Forelimb muscle (tissue), 1 donor: ENCODE measurements around the gene SRP14. TPM values are rescaled to one million over a fixed set of nuclear protein-coding genes. Genes with fewer than 3 reads are reported as not detected.

ENCODE experiments used
- DNase-seq: peaks from one replicate; pipeline ENCODE4 v3.0.0-alpha.2; 2013; ENCODE audit warnings: low read depth
- polyA plus RNA-seq: library from polyadenylated mRNA; unstranded; fragments of 120-200 nt; gene quantifications from one replicate; pipeline ENCODE4 v1.2.1, GENCODE V29; 2013; ENCODE audit not compliant: insufficient read length

SRP14 gene
- polyA plus RNA-seq, 1 donor = 295 TPM

GRCh38 chr15:40067921-40068624, 29.1 kb upstream of the SRP14 start:
- no peak for DNase-seq

DNA sequence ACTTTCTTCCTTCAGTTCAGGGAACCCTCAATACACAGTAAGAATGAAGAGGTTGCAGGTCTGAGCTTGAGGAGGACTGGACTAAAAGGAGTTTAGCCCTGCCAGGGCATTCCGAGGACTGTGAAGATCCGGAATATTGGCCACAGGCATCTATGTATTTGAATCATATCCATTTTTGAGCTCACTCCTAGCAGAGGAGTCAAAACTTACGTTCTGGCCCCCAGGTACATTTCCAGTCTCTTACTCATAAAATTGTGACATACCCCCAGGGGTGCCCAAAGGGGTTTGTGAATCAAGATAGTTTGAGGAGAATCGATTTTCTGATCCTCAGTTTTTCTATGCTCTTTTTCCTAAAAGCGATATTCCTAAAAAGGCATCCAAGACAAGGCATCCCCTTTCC, 27.6 kb upstream of the SRP14 start:
- DNase-seq = no peak

DNA sequence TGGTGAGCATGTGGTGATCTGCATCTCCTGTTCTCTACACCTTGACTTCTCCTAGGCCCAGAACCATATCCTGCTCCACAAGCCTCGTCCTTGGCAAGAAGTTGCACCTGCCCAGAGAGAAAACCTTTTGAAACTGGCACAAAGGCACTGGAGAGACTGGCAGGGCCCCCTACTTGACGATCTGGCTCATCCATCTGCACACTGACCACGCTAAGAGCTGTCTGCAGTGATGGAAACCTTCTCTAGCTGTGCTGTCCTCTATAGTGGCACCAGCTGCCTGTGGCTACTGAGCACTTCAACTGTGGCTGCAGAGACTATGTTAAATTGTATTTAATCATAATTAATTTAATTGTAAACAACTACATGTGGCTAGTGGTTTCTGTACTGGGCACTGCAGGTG, 26.2 kb upstream of the SRP14 start:
- DNase-seq = no peak

- DNase-seq = no peak
Observed at GRCh38 chr15:40064231-40064894, 25.4 kb upstream of the SRP14 start.

DNA sequence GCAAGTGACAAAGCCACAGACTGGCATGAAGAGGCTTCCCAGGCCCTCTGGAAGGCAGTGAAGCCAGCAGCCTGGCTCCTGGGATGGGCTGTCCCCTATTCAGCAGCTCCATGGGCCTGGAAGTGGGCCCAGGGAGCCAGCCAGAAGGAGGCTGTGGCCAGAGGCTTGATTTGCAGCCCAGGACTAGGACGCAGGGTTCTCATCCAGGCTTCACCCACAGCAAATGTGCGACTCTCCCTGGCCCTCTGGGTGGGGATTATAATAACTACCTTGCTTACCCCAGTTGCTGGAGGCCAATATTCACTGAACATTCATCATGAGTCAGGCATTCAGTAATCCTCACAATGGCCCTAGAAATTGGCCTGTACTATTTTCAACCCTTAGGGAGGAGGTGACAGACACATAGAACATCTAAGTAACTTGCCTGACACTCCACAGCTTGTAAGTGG, 24.6 kb upstream of the SRP14 start:
- DNase-seq = no peak

DNA sequence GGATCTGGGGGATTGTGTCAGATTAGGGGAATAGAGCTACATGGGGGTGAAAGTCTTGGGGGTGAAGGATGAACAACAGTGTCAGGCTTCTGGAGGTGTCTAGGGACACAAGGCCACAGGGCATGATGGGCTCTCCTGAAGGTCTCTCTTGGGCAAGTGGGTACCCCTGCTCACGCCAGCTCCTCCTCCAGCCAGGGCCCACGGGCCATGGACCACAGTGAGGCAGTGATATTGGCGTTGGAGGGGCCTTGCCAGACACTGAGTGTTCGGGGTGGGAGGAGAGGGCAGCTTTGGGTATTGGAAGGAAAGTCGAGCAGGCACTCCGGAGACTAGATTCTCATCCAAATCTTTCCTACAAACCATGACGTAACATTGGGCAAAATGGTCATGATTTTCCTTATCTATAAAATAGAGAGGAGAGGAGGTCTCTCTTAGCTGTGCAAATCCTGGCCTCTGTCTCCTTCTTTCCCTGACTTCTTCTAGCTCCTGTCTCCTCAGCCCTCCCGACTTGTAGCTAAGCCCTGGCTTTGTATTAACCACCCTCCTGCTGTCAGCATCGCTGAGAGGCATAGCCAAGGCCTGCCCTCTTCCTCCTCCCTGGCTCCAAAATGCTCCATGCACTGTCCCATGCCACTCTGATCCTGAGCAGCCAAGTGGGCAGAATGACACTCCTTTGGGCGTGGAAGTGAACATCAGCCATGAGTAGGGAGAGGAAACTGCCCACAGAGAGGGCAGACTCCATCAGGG, 24.0 kb upstream of the SRP14 start:
- no peak for DNase-seq

DNA sequence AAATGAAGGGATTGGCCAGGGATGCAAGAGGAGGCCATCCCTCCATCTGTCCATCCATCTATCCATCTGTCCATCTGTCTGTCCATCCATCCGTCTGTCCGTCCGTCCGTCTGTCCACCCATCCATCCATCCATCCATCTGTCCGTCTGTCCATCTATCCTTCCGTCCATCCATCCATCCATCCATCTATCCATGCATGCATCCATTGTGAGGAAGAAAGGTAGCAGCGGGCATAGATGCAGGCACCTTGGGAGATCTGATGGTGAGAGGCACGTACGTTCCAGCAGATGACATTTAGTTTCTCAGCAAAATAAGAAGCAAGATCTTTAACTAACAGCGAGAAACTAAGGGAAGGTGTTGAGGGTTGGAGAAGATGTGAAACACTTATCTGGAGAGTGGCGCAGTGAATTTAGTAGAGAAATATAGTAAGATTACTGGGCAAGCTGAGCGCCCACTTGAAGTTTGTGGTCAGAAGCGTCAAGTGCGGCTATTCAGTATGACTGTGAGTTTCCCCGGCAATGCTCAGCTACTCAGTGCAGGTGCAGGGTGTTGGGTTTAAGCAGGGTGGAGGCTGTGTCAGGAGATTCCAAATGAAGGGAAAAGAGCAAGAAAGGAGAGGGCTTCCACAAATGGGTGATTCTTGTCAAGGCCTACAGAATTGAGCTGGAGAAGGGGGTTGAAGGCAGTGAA, 22.4 kb upstream of the SRP14 start:
- no peak for DNase-seq

GRCh38 chr15:40060236-40060961, 21.4 kb upstream of the SRP14 start:
- DNase-seq = no peak

DNA sequence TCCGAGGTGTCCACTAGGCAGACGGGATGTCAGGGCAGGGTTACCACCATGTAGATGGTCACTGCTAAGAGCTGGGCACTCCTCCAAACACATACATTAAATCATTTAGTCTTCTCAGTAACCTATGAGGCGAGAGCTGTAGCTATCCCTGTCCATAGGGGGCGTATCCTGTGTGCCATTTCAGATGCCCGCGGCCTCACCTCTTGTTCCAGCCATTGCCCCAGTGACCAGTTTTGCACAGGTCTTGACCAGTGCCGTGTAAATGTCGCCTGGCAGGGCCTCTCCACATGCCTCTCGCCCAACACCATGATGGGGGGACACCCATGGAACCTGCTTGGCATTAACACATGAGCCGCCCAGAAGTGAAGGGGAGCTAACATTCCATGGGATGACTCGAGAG, 20.8 kb upstream of the SRP14 start:
- DNase-seq = no peak

DNA sequence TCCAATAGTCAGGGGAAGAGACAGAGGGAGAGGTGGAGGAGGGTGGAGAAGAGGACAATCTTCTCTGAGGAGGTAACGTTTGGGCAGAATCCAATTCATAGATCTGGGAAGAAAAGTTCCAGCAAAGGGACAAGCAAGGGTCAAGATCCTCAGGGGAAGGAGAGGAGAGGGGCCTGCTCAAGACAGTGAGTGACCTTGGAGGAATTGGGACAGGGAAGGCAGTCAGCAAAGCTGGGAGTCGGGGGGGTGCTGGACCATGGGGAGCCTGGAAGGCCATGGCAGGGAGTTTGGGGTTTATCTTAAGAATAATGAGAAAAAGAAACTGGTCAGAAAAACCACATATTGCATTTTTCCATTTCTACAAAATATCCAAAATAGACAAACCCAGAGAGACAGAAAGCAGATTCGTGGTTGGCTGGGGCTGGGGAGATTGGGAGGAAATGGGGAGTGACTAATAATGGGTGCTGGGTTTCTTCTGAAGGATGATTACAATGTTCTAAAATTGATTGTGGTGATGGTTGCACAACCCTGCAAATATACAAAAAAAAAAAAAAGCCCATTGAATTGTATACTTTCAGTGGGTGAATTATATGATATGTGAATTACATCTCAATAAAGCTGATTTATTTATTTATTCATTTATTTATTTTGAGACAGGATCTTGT, 19.6 kb upstream of the SRP14 start:
- DNase-seq = no peak

DNA sequence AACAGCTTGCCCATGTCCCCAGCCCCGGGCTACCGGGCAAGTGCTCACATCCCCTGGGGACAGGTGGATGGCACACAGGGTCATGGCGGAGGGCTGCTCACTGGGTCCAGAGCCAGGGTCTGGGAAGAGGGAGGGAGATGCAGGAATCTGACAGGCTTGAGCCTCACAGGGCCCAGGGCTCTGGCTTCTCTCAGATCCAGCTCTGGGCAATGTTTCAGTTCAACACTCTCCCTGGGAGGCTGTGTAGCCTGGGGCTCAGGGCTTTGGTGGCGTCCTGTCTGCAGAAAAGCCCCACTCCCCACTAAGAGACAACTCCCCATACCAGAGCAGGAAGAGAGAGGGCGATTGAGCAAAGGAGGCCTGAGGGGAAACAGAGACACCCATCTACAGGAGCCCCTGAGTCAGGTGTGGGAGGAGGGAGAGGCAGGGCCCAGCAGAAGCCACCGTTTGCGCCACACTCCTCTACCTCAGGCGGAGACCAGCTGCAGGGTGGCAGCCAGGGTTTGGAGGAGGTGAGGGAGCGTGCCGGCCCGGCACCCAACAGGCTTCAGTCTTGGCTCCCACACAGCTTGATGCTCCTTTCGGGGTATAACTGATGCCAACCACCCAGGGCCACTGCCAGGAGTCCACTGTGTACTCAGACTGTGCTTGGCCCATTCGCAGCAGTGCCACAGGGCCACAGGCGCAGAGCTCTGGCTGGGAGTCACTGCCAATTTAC, 16.8 kb upstream of the SRP14 start:
- no peak for DNase-seq

DNA sequence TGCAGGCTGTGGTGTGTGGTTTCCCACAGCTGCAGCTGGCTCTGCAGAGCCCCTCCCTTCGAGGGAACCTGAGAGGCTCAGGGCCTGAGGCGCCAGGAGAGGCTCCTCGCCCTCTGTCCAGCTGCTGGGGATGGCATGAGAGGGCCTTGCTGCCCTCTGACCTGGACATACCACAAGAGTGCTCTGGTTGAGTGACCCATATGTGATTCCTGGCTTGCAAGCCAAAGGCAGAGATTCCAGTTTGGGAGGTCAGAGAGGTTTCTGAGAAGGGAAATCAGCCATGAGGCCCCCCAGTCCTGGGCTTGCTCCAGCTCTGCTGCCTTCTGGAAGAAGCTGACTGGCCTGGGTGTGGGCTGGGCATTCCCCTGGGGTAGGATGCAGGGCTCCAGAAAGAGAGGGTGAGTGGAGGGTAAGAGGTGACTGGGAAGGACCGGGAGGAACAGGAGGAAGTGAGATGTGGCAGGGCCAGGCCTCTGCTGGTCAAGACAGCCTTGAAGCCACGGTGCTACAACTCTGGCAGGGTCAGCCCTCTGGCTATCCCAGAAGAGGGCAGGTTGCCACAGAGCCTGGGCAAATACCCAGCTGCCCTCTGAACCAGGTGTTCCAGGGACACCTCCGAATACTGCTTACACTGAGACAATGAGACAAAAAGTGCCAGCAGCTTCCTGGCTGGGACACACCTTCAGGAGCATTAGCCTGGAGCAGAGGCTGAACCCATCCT, 16.0 kb upstream of the SRP14 start:
- DNase-seq = no peak

DNA sequence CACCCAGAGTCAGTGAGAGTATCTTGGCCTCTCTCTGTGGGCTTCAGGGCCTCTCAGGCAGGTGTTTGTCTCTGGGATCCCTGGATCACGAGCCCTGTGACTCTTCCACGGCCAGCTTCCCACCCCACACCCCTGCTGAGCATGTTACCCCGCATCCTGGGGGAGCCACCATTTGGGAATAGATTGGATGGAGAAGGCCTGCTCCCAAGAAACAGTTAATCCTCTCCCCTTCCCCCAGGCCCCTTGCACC, 15.5 kb upstream of the SRP14 start:
- DNase-seq = no peak

DNA sequence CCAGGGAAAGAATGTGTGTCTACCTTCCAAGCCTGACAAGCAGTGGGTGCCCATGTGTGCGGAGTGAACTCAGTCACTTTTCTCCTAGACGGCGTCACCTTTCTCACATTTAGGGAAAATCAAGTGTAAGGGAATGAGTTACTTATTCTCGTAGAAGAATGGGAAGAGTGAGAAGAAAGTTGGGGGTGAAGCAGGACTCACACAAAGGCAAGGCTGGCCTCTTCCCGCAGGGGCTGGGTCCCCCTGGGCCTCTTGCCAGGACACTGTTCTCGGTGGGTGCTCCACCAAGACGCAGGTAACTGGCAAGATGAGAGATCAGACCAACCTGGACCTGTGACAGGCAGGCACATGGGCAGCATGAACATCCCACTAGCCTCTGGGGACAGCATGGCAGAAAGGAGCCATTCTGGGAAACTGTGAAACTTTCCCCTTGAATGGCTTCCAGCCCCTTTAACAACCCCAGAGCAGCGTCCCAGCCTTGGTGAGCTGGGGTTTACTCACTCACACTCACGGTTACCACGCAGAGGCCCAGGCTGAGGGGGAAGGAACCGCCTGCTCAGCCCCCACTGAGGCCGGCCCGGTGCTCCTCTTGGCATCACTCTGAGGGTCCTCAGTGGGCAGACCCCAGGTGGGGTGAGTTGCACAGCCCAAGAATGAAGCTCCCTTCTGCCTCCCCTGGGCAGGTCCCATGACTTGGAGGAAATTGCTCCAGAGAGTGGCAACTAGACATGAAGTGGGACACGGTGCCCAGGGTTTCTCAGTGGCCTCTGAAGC, 15.0 kb upstream of the SRP14 start:
- DNase-seq = no peak

DNA sequence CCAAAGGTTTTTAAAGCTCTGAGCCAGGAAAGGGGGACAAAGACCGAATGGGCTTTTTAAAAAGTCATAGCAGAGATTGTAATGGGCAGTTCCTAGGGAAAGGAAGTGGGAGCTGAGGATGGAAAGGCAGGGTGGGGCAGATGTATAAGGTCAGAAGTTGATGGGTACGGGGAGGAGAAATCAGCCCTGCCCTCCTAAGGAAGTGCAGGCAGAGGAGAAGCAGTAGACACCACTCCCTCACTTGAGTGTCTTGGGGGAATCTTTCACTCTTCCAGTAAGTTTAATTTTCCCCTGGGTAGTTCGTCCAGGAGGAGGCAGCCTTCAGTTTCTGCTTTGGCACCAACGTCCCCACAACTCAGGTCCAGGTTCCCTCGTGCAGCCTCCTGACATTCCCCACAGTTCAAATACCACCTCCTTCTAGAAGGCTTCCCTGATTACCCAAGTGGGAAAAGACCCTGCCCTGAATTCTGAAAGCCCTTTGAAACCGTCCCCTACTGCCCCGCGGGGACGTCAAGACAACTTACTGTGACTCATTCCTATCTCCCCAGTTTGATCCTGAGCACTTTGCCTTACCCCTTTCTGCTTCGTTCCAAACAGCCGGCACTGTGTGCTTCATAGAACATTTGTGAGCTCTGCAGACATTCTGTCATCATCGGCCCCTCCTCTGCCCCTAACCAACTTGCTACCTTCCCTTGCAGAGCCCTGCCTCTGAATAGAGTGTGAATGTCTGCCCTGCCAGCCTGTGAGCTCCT, 14.3 kb upstream of the SRP14 start:
- no peak for DNase-seq

- DNase-seq = no peak
Observed at GRCh38 chr15:40052604-40053003, 13.6 kb upstream of the SRP14 start.

DNA sequence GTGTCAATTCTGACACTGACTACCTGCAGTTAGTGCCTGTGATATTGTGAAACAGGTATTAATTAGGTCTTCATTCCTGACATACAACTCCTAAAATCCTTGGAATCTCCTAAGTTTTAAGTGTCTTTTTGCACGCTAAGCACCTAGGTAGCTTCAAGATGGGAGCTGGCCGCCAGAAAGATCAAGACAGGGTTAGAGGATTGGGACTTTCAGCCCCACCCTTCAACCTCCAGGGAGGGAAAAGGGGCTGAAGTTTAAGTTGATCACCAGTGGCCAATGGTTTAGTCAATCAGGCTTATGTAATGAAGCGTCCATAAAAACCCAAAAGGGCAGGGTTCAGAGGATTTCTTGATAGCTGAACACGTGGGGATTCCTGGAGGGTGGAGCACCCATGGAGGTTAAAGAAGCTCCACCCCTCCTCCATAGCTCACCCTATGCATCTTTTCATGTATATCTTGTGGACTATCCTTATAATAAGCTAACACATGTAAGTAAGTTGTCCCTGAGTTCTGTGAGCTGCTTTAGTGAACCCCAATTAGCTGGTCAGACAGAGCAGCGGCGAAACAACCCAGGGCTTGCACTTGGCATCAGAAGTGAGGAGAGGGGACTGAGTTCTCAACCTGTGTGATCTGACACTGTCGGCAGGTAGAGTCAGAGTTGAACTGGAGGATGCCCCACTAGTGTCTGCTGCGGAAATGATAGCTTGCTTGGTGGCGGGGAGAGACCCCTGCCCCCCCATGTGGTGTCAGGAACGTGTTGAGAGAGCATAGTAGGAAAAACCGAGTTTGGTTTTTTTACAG, 12.8 kb upstream of the SRP14 start:
- DNase-seq = no peak
